ENCODE results near the gene DUOXA1.

DNA sequence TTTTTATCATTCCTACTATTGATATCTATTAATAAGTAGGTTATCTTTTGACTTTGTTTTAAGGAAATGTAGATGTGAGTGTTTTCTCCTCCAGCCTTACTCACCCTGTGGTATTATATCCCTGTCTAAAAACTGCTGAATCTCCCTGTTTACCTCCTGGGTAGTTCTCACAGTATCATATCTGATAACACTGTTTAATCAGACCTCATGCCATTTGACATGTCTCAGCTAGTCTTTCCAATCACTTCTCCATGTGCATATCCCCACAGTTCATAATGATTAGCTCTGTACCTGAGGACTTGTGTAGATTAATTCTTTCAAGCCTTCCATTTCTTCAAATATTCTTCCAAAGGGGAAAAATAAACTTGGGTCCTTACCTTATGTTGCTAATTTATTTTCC lies 46.5 kb downstream of the DUOXA1 start:
- TF ChIP-seq POLR2A (IDR thresholded peaks at IDR 0.05): no peak
- no peak for TF ChIP-seq POLR2AphosphoS5 (IDR thresholded peaks at IDR 0.05)
- TF ChIP-seq, protein P1, sequence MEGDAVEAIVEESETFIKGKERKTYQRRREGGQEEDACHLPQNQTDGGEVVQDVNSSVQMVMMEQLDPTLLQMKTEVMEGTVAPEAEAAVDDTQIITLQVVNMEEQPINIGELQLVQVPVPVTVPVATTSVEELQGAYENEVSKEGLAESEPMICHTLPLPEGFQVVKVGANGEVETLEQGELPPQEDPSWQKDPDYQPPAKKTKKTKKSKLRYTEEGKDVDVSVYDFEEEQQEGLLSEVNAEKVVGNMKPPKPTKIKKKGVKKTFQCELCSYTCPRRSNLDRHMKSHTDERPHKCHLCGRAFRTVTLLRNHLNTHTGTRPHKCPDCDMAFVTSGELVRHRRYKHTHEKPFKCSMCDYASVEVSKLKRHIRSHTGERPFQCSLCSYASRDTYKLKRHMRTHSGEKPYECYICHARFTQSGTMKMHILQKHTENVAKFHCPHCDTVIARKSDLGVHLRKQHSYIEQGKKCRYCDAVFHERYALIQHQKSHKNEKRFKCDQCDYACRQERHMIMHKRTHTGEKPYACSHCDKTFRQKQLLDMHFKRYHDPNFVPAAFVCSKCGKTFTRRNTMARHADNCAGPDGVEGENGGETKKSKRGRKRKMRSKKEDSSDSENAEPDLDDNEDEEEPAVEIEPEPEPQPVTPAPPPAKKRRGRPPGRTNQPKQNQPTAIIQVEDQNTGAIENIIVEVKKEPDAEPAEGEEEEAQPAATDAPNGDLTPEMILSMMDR (IDR thresholded peaks at IDR 0.05): no peak

All from prostate gland (tissue), 2 donors.